GM12865 (cell line): ENCODE measurements around the gene LEO1.

Source experiments
- DNase-seq: peaks from one replicate; pipeline ENCODE4 v3.0.0; 2010; ENCODE audit warnings: low read depth
- H3K4me3 ChIP-seq: 2 replicates; pipeline ENCODE4 v1.5.1; 2011; ENCODE audit warnings: mild to moderate bottlenecking, low read depth, low read length, control low read depth
- CTCF ChIP-seq: IDR thresholded peaks from 2 replicates; pipeline ENCODE4 v1.5.1; 2011; ENCODE audit warnings: low read length, control low read depth, low read depth, inconsistent platforms; ENCODE audit not compliant: insufficient read depth; ENCODE audit errors: missing control alignments

Gene LEO1

GRCh38 chr15:51908316-51908715 lies 63.3 kb downstream of the LEO1 start:
- H3K4me3 ChIP-seq = no peak overlapping the region
- no peak for DNase-seq
- no peak for TF ChIP-seq CTCF

GRCh38 chr15:51907136-51907862 lies 64.3 kb downstream of the LEO1 start:
- TF ChIP-seq CTCF = no peak
- no peak overlapping the region for H3K4me3 ChIP-seq
- no peak for DNase-seq

GRCh38 chr15:51904931-51905330 lies 66.6 kb downstream of the LEO1 start:
- TF ChIP-seq CTCF = no peak
- DNase-seq = no peak
- no peak overlapping the region for H3K4me3 ChIP-seq

- no peak for TF ChIP-seq CTCF
- no peak for DNase-seq
- no peak overlapping the region for H3K4me3 ChIP-seq
Observed at GRCh38 chr15:51904421-51904820, 67.2 kb downstream of the LEO1 start.

- DNase-seq = no peak
- no peak overlapping the region for H3K4me3 ChIP-seq
- no peak for TF ChIP-seq CTCF
Observed at GRCh38 chr15:51889486-51889885, 82.1 kb downstream of the LEO1 start.

- TF ChIP-seq CTCF = peak; percentile 56
- no peak overlapping the region for H3K4me3 ChIP-seq
- peak; percentile 8 for DNase-seq
Observed at GRCh38 chr15:51888593-51889195, 82.9 kb downstream of the LEO1 start.
